GM12878 (cell line): Measurements from ENCODE around the gene EPN1. TPM values are rescaled to one million over a fixed set of nuclear protein-coding genes. Genes with fewer than 3 reads are reported as not detected.

Source experiments
- ATAC-seq: fragments of 200-7000 bp; cut with Tn5 transposase; 3 replicates; pipeline ENCODE4 v1.9.1; 2020; ENCODE audit warnings: mild to moderate bottlenecking, moderate library complexity
- BruUV-seq: library from RNA; stranded (reverse); fragments of 400-500 nt; replicated peaks from 2 replicates; lab custom pipeline; 2021; lab: Mats Ljungman, UMichigan
- CTCF ChIA-PET: fragments of 300-600 bp; sonication (Branson Sonifier 250); formaldehyde crosslinking; extraction: SDS; loops from one replicate; lab custom pipeline; 2021; ENCODE audit warnings: inconsistent platforms; lab: Yijun Ruan, JAX
- POLR2A ChIA-PET: fragments of 350-600 bp; formaldehyde crosslinking; extraction: SDS; loops from one replicate; lab custom pipeline; 2021; ENCODE audit warnings: inconsistent platforms; lab: Charles Lee
- RAD21 ChIA-PET: fragments of 300-600 bp; sonication (Branson Sonifier 250); formaldehyde crosslinking; loops from one replicate; lab custom pipeline; 2023; ENCODE audit warnings: antibody characterized with exemption; ENCODE audit not compliant: unreplicated experiment; lab: Charles Lee
- SMC1A ChIA-PET: fragments of 300-600 bp; sonication (Branson Sonifier 250); formaldehyde crosslinking; loops from one replicate; lab custom pipeline; 2023; ENCODE audit not compliant: unreplicated experiment, uncharacterized antibody; lab: Charles Lee
- DNase-seq: peaks from one replicate; pipeline ENCODE4 v3.0.0-alpha.2; 2011; ENCODE audit warnings: low read depth, low spot score
- FAIRE-seq: peaks from 3 replicates; lab custom pipeline; 2011; peaks lifted over from hg19 to GRCh38; lab: Jason Lieb, UNC
- H2AFZ ChIP-seq: 2 replicates; pipeline ENCODE4 v1.6.0; 2011; ENCODE audit warnings: low read depth, low read length, control low read depth; ENCODE audit not compliant: control insufficient read depth
- H3K27ac ChIP-seq: 2 replicates; pipeline ENCODE4 v1.5.1; 2011; ENCODE audit warnings: control low read depth; ENCODE audit not compliant: control insufficient read depth, insufficient read depth
- H3K27me3 ChIP-seq, 2 experiments: replicated peaks in 1 of 2; 2 replicates each; pipeline versions ENCODE4 v1.6.0 to v1.6.1; 2011; ENCODE audit warnings: low read length in 1 of 2; ENCODE audit not compliant: control insufficient read depth in 2 of 2, insufficient read depth in 2 of 2
- H3K36me3 ChIP-seq, 2 experiments: 2 replicates each; pipeline ENCODE4 v1.5.1; 2011; ENCODE audit warnings: low read length in 1 of 2; ENCODE audit not compliant: control insufficient read depth in 2 of 2, insufficient read depth in 2 of 2
- H3K4me1 ChIP-seq: 2 replicates; pipeline ENCODE4 v1.6.1; 2011; ENCODE audit warnings: mild to moderate bottlenecking, low read length, moderate library complexity, mixed read lengths; ENCODE audit not compliant: control insufficient read depth, insufficient read depth
- H3K4me2 ChIP-seq: 2 replicates; pipeline ENCODE4 v1.6.0; 2011; ENCODE audit warnings: control low read depth; ENCODE audit not compliant: control insufficient read depth, insufficient read depth
- H3K4me3 ChIP-seq: fragments of 200-600 bp; sonication (generic); 2 replicates; pipeline ENCODE4 v1.5.1; 2016
- H3K79me2 ChIP-seq: 2 replicates; pipeline ENCODE4 v1.6.0; 2011; ENCODE audit warnings: low read length; ENCODE audit not compliant: control insufficient read depth, insufficient read depth
- H3K9ac ChIP-seq: 2 replicates; pipeline ENCODE4 v1.8.0; 2011; ENCODE audit warnings: low read length, control low read depth, mixed read lengths; ENCODE audit not compliant: control insufficient read depth, insufficient read depth
- H3K9me3 ChIP-seq: replicated peaks from 3 replicates; pipeline ENCODE4 v1.5.1; 2011; ENCODE audit warnings: mild to moderate bottlenecking, low read length; ENCODE audit not compliant: control insufficient read depth, insufficient read depth
- H4K20me1 ChIP-seq: 2 replicates; pipeline ENCODE4 v1.6.0; 2011; ENCODE audit not compliant: control insufficient read depth, insufficient read depth
- LARP7 ChIP-seq: fragments of 450-650 bp; IDR thresholded peaks from 2 replicates; pipeline ENCODE4 v1.6.1; 2017; ENCODE audit warnings: mild to moderate bottlenecking
- RB1 ChIP-seq: fragments of 450-650 bp; formaldehyde crosslinking; IDR thresholded peaks from 2 replicates; pipeline ENCODE4 v1.6.1; 2017; ENCODE audit warnings: mild to moderate bottlenecking, borderline replicate concordance
- ZZZ3 ChIP-seq: IDR thresholded peaks from 2 replicates; pipeline ENCODE4 v1.6.1; 2011; ENCODE audit warnings: low read depth; ENCODE audit not compliant: control insufficient read depth, insufficient read length
- WGBS: methylation state at CpG from one replicate; pipeline ENCODE4 v1.1.6; 2016; ENCODE audit warnings: low lambda C conversion rate; ENCODE audit not compliant: insufficient replicate concordance, insufficient coverage; ENCODE audit errors: missing lambda C conversion rate; 5-methylcytosine and 5-hydroxymethylcytosine counted together
- in situ Hi-C: fragments of 300-500 bp; cut with MboI; formaldehyde crosslinking; loops from 9 replicates; pipeline ENCODE4 v1.14.3; 2018; ENCODE audit warnings: mixed read lengths
- intact Hi-C: fragments of 100-400 bp; cut with micrococcal nuclease; formaldehyde crosslinking; loops from one replicate; pipeline ENCODE4 v1.14.2; 2022; ENCODE audit not compliant: unreplicated experiment
- polyA plus RNA-seq, 11 experiments: library from polyadenylated mRNA; depleted of rRNA in 4 of 11; unstranded in 6 of 11; stranded (reverse) in 5 of 11; fragments of >200 nt; fragmentation: Nextera tagmentation in 4 of 11; fragmentation: Illumina TruSeq in 1 of 11; extraction: Ambion mirVana in 4 of 11; extraction: Trizol in 1 of 11; gene quantifications; 1 replicate in 1 of 11; 2 replicates in 10 of 11; pipeline versions ENCODE4 v1.2.1 to v1.2.3, GENCODE V29; 2011 to 2016; ENCODE audit warnings: inconsistent platforms in 2 of 11, missing spikeins in 2 of 11, low read depth in 1 of 11
- total RNA-seq, 4 experiments: library from RNA; depleted of rRNA in 3 of 4; stranded (reverse); fragments of >200 nt in 3 of 4; fragmentation: Illumina TruSeq in 1 of 4; extraction: Trizol in 1 of 4; gene quantifications; 2 replicates each; pipeline versions ENCODE4 v1.2.1 to v1.2.3, GENCODE V29; 2013 to 2021

EPN1 gene
- total and polyA plus RNA-seq, 10 of the 15 experiments (the other 5 are each of a cell fraction or from before 2014, with no cell fraction given), result 0.11 to 88.5 (median 10.6) TPM

DNA sequence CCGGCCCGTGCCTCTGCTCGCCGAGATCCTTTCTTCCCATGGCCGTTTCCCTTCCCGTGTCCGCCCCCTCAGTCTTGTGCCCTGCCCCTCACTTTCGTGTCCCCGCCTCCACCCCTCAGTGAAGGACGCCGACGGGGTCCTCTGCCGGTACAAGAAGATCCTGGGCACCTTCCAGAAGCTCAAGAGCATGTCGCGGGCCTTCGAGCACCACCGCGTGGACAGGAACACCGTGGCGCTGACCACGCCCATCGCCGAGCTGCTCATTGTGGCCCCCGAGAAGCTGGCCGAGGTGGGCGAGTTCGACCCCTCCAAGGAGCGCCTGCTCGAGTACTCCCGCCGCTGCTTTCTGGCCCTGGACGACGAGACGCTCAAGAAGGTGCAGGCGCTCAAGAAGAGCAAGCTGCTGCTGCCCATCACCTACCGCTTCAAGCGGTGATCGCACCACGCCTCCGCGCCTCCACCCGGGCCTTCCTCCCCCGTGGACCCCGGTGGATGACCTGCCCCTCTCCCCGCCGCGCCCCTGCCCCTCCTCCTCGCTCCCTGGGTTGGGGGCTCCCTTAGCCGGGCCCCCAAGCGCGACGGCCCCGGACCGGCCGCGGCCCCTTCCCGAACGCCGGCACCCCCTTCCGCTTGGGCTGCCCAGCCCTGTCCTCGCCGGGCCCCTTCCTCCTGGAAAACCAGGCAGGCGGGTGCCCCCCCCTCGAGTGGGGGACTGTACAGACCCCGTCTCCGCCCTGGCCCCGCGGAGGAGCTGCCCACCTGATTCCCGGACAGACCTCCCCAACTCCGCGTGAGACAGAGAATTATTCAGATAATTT is 22.5 kb upstream of the EPN1 start:
- SMC1A ChIA-PET, result interaction anchor here (2.6 kb wide), 1 partner anchor 19 kb away, joined by 28 read pairs; no protein-coding TSS in a partner anchor
- peaks cover 9% of the 10 kb centered on the region for H3K4me1 ChIP-seq
- in situ Hi-C loops, result loop anchor here (5.0 to 25.0 kb wide), 3 partner anchors 660 to 1515 kb away; partner anchors contain the start of genes CNOT3, LENG9 and ZSCAN5A
- no peak overlapping the region for H2AFZ ChIP-seq
- no peak overlapping the region for H3K9ac ChIP-seq
- ATAC-seq (no peak), FAIRE-seq (no peak), DNase-seq (no peak)
- H3K4me3 ChIP-seq, result no peak overlapping the region
- H3K27me3 ChIP-seq, result no peaks in the 10 kb centered on the region
- CTCF ChIA-PET, result interaction anchor here (0.6 to 3.6 kb wide), 12 partner anchors 8 to 1274 kb away, joined by 3 to 85 read pairs (median 5); no protein-coding TSS in a partner anchor
- peaks cover 47% of the 10 kb centered on the region for H3K79me2 ChIP-seq
- RAD21 ChIA-PET, result interaction anchor here (0.9 kb wide), 1 partner anchor 20 kb away, joined by 10 read pairs; no protein-coding TSS in a partner anchor
- peaks cover 4% of the 10 kb centered on the region for H4K20me1 ChIP-seq
- no TSS peak for BruUV-seq
- POLR2A ChIA-PET, result interaction anchor here (0.7 to 0.9 kb wide), 2 partner anchors 16 to 20 kb away, joined by 6 to 8 read pairs; no protein-coding TSS in a partner anchor
- 94% methylated on average over 41 of the region's 71 CpGs for WGBS
- H3K9me3 ChIP-seq, result no peaks in the 10 kb centered on the region
- no peak overlapping the region for H3K4me2 ChIP-seq
- no peak overlapping the region for H3K27ac ChIP-seq
- H3K36me3 ChIP-seq, result peaks cover 0 to 1% of the 10 kb centered on the region in 2 experiments; a peak in 2 of 4 replicates
- TF ChIP-seq ZZZ3 (no peak), RB1 (no peak), LARP7 (no peak)
- intact Hi-C loops, result no loop called here
